Endothelial cell of umbilical vein (primary cell): ENCODE results near the gene FOXO4. TPM values are rescaled to one million over a fixed set of nuclear protein-coding genes. Genes with fewer than 3 reads are reported as not detected.

Experiments used
- BruUV-seq: library from RNA; stranded (reverse); fragments of 400-500 nt; replicated peaks from 2 replicates; lab custom pipeline; 2021; lab: Mats Ljungman, UMichigan
- CTCF ChIA-PET: fragments of 300-600, 350-600 bp; sonication (Branson Sonifier 250); formaldehyde crosslinking; loops from one replicate; lab custom pipeline; 2021; ENCODE audit warnings: antibody characterized with exemption, inconsistent platforms; lab: Charles Lee
- POLR2A ChIA-PET: fragments of 300-600, 350-600 bp; sonication (Branson Sonifier 250); formaldehyde crosslinking; loops from one replicate; lab custom pipeline; 2021; ENCODE audit warnings: antibody characterized with exemption, inconsistent platforms; lab: Charles Lee
- DNase-seq: peaks from one replicate; pipeline ENCODE4 v3.0.0-alpha.2; 2011; ENCODE audit warnings: low read depth, low spot score
- FAIRE-seq: peaks from 2 replicates; lab custom pipeline; 2011; peaks lifted over from hg19 to GRCh38; lab: Jason Lieb, UNC
- H2AFZ ChIP-seq: 2 replicates; pipeline ENCODE4 v1.6.0; 2012; ENCODE audit warnings: low read depth, low read length, control low read depth, inconsistent platforms
- H3K27ac ChIP-seq: 2 replicates; pipeline ENCODE4 v1.5.1; 2011; ENCODE audit warnings: low read depth, mild to moderate bottlenecking, control low read depth, low read length, moderate library complexity; ENCODE audit not compliant: insufficient read depth
- H3K27me3 ChIP-seq, 2 experiments: 2 replicates each; pipeline versions ENCODE4 v1.6.0 to v1.6.1; 2011; ENCODE audit warnings: low read length in 2 of 2, mixed read lengths in 1 of 2; ENCODE audit not compliant: control insufficient read depth in 2 of 2, insufficient read depth in 2 of 2
- H3K36me3 ChIP-seq, 2 experiments: 2 replicates in 1 of 2; 3 replicates in 1 of 2; pipeline ENCODE4 v1.5.1; 2011; ENCODE audit warnings: low read length in 2 of 2, mild to moderate bottlenecking in 1 of 2, moderate library complexity in 1 of 2; ENCODE audit not compliant: control insufficient read depth in 2 of 2, insufficient read depth in 2 of 2; ENCODE audit errors: extremely low read depth in 1 of 2
- H3K4me1 ChIP-seq: 3 replicates; pipeline ENCODE4 v1.5.1; 2011; ENCODE audit warnings: mild to moderate bottlenecking, low read length; ENCODE audit not compliant: control insufficient read depth, insufficient read depth; ENCODE audit errors: extremely low read depth
- H3K4me2 ChIP-seq: 2 replicates; pipeline ENCODE4 v1.6.1; 2011; ENCODE audit warnings: low read length, control low read depth, mixed read lengths; ENCODE audit not compliant: insufficient read depth
- H3K4me3 ChIP-seq, 3 experiments: fragments of 200-600 bp in 1 of 3; sonication (generic), shearing (Covaris generic) in 1 of 3; replicated peaks in 1 of 3; 2 replicates each; pipeline ENCODE4 v1.5.1; 2011 to 2016; ENCODE audit warnings: control low read depth in 3 of 3, low read length in 3 of 3, mild to moderate bottlenecking in 2 of 3, inconsistent platforms in 1 of 3, low read depth in 1 of 3, moderate library complexity in 1 of 3; ENCODE audit not compliant: insufficient read depth in 1 of 3
- H3K79me2 ChIP-seq: 2 replicates; pipeline ENCODE4 v1.6.0; 2012; ENCODE audit warnings: low read length, inconsistent platforms; ENCODE audit not compliant: control insufficient read depth, insufficient read depth
- H3K9ac ChIP-seq: replicated peaks from 2 replicates; pipeline ENCODE3; 2011; ENCODE audit warnings: low read length, control low read depth; ENCODE audit not compliant: insufficient read depth; ENCODE audit errors: extremely low read depth
- H3K9me1 ChIP-seq: replicated peaks from 3 replicates; pipeline ENCODE4 v1.6.0; 2011; ENCODE audit warnings: mild to moderate bottlenecking, low read length; ENCODE audit not compliant: control insufficient read depth, insufficient read depth; ENCODE audit errors: extremely low read depth
- H3K9me3 ChIP-seq: replicated peaks from 2 replicates; pipeline ENCODE4 v1.5.1; 2012; ENCODE audit warnings: low read length, inconsistent platforms; ENCODE audit not compliant: control insufficient read depth, insufficient read depth
- H4K20me1 ChIP-seq: replicated peaks from 2 replicates; pipeline ENCODE3; 2011; ENCODE audit warnings: mild to moderate bottlenecking, low read length; ENCODE audit not compliant: control insufficient read depth, insufficient read depth; ENCODE audit errors: extremely low read depth
- EZH2 ChIP-seq: IDR thresholded peaks from 2 replicates; pipeline ENCODE4 v1.6.1; 2012; ENCODE audit warnings: borderline replicate concordance, low read depth, mild to moderate bottlenecking, moderate library complexity, low read length, inconsistent platforms; ENCODE audit not compliant: severe bottlenecking
- FOS ChIP-seq: IDR thresholded peaks from 2 replicates; pipeline ENCODE4 v1.6.1; 2011; ENCODE audit warnings: mild to moderate bottlenecking, low read length, moderate library complexity, borderline replicate concordance; ENCODE audit not compliant: insufficient read depth
- GATA2 ChIP-seq: IDR thresholded peaks from 2 replicates; pipeline ENCODE4 v1.7.0; 2011; ENCODE audit warnings: low read depth, mild to moderate bottlenecking, moderate library complexity, mixed read lengths, low read length; ENCODE audit not compliant: insufficient read length, insufficient read depth
- JUN ChIP-seq: IDR thresholded peaks from 2 replicates; pipeline ENCODE4 v1.6.1; 2011; ENCODE audit warnings: borderline replicate concordance, low read depth; ENCODE audit not compliant: insufficient read length, insufficient read depth
- MYC ChIP-seq: IDR thresholded peaks from one replicate; pipeline ENCODE4 v1.6.1; 2011; ENCODE audit warnings: mild to moderate bottlenecking, low read depth, low read length
- POLR2A ChIP-seq: IDR thresholded peaks from 2 replicates; pipeline ENCODE4 v1.6.1; 2012; ENCODE audit warnings: low read depth, mild to moderate bottlenecking, control low read depth, low read length
- POLR2AphosphoS5 ChIP-seq: IDR thresholded peaks from 2 replicates; pipeline ENCODE4 v1.6.1; 2012; ENCODE audit warnings: low read depth, mild to moderate bottlenecking, control low read depth, low read length, moderate library complexity; ENCODE audit not compliant: insufficient read depth
- dilution Hi-C: fragments of 300-500 bp; cut with MboI; formaldehyde crosslinking; loops from one replicate; pipeline ENCODE4 v1.15.0; 2019; ENCODE audit warnings: low sequenced_read_pairs; ENCODE audit not compliant: extremely low pct_ligation_motif_present
- intact Hi-C: fragments of 100-400 bp; cut with micrococcal nuclease; formaldehyde crosslinking; loops from one replicate; pipeline ENCODE4 v1.10.0; 2022
- polyA plus RNA-seq, 4 experiments: library from polyadenylated mRNA; depleted of rRNA in 3 of 4; stranded (reverse) in 3 of 4; unstranded in 1 of 4; fragments of >200 nt; gene quantifications; 2 replicates each; pipeline versions ENCODE4 v1.2.1 to v1.2.3, GENCODE V29; 2011 to 2012; ENCODE audit warnings: missing spikeins in 1 of 4
- total RNA-seq: library from RNA; stranded (reverse); gene quantifications from 2 replicates; pipeline ENCODE4 v1.2.3, GENCODE V29; 2021
- TF ChIP-seq, protein P1 (sequence below): IDR thresholded peaks from 2 replicates; pipeline ENCODE4 v1.6.1; 2011; ENCODE audit not compliant: insufficient read depth, insufficient read length
- TF ChIP-seq, protein P2 (sequence below), 2 donors: IDR thresholded peaks; 1 replicate in 1 of 2; 2 replicates in 1 of 2; pipeline ENCODE4 v1.5.1; 2011; ENCODE audit warnings: low read length in 2 of 2, mild to moderate bottlenecking in 2 of 2, moderate library complexity in 2 of 2, control low read depth in 1 of 2, inconsistent platforms in 1 of 2, low read depth in 1 of 2; ENCODE audit not compliant: insufficient read depth in 1 of 2; ENCODE audit errors: extremely low read depth in 1 of 2

FOXO4 gene
- total and polyA plus RNA-seq, 2 donors (not counting 3 experiments of a cell fraction or from before 2014, with no cell fraction given), result 4.7 to 11.0 TPM

DNA sequence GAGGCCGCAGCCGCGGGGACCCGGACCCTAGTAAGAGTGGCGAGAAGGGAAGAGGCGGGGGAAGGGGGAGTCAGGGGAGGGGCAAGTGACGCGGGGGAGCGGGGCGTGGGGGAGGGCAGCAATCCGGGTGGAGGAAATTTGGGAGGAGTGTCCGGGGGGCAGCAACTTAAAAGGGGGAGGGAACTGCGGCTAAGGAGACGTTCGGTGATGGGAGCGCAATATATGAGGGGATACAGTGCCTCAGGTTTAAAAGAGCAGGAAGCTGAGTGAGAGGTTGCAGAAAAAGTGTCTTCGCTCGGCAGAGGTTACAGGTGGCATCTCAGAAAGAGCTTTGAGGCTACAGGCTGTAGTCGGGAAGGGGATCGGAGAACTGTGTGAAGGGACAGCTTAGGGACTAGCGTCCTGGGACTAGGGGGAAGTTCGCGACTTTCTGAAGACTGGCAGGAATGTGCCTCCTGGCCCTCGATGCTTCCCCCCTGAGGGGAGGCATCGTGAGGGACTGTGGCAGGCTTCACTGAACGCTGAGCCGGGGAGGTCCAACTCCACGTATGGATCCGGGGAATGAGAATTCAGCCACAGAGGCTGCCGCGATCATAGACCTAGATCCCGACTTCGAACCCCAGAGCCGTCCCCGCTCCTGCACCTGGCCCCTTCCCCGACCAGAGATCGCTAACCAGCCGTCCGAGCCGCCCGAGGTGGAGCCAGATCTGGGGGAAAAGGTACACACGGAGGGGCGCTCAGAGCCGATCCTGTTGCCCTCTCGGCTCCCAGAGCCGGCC lies 519 bp downstream of the FOXO4 start:
- POLR2A ChIA-PET, result no interaction called here
- no TSS peak for BruUV-seq
- H2AFZ ChIP-seq, result peak overlapping the region; percentile 90
- no peaks in the 10 kb centered on the region for H3K9me1 ChIP-seq
- peaks cover 0 to 1% of the 10 kb centered on the region in 2 experiments for H3K27me3 ChIP-seq
- DNase-seq, result peak; percentile 37
- H3K4me2 ChIP-seq, result peak overlapping the region; percentile 82
- no peaks in the 10 kb centered on the region for H3K9me3 ChIP-seq
- TF ChIP-seq, protein P1, sequence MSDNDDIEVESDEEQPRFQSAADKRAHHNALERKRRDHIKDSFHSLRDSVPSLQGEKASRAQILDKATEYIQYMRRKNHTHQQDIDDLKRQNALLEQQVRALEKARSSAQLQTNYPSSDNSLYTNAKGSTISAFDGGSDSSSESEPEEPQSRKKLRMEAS, result no peak
- no peak for TF ChIP-seq MYC
- TF ChIP-seq POLR2A, result no peak
- no peak for TF ChIP-seq GATA2
- no peak for TF ChIP-seq EZH2
- no peak for TF ChIP-seq POLR2AphosphoS5
- TF ChIP-seq, protein P2, sequence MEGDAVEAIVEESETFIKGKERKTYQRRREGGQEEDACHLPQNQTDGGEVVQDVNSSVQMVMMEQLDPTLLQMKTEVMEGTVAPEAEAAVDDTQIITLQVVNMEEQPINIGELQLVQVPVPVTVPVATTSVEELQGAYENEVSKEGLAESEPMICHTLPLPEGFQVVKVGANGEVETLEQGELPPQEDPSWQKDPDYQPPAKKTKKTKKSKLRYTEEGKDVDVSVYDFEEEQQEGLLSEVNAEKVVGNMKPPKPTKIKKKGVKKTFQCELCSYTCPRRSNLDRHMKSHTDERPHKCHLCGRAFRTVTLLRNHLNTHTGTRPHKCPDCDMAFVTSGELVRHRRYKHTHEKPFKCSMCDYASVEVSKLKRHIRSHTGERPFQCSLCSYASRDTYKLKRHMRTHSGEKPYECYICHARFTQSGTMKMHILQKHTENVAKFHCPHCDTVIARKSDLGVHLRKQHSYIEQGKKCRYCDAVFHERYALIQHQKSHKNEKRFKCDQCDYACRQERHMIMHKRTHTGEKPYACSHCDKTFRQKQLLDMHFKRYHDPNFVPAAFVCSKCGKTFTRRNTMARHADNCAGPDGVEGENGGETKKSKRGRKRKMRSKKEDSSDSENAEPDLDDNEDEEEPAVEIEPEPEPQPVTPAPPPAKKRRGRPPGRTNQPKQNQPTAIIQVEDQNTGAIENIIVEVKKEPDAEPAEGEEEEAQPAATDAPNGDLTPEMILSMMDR (IDR thresholded peaks at IDR 0.05; ENCODE audit: extremely low read depth in 1 of 2, insufficient read depth in 1 of 2, low read depth in 1 of 2, low read length in 2 of 2), result no peak
- TF ChIP-seq FOS, result no peak
- no peak for TF ChIP-seq JUN
- H3K36me3 ChIP-seq, result no peaks in the 10 kb centered on the region
- peak overlapping the region; percentile 37 for H3K9ac ChIP-seq
- peaks cover 6% of the 10 kb centered on the region for H3K4me1 ChIP-seq
- FAIRE-seq, result peak; percentile 44
- H3K4me3 ChIP-seq, result peak overlapping the region; percentile 28 to 67 (median 45)
- dilution Hi-C loops, result no loop called here
- CTCF ChIA-PET, result no interaction called here
- no peak overlapping the region for H3K27ac ChIP-seq
- H4K20me1 ChIP-seq, result no peaks in the 10 kb centered on the region
- H3K79me2 ChIP-seq, result no peaks in the 10 kb centered on the region
- intact Hi-C loops, result loop anchor here (1.0 kb wide), 1 partner anchor 28 kb away; the partner anchor contains the start of gene SNX12
